GM12864 (cell line): Measurements from ENCODE around the gene PDIA2.

Source experiments
- DNase-seq: peaks from one replicate; pipeline ENCODE4 v3.0.0-alpha.2; 2011; ENCODE audit warnings: low read depth
- H3K4me3 ChIP-seq: 2 replicates; pipeline ENCODE4 v1.5.1; 2011; ENCODE audit warnings: mild to moderate bottlenecking, low read depth, low read length, control low read depth
- CTCF ChIP-seq: IDR thresholded peaks from 2 replicates; pipeline ENCODE4 v1.5.1; 2011; ENCODE audit warnings: low read depth, mild to moderate bottlenecking, moderate library complexity, low read length, control low read depth, inconsistent platforms; ENCODE audit errors: missing control alignments

The PDIA2 gene

GRCh38 chr16:316741-317464, 33.9 kb downstream of the PDIA2 start:
- H3K4me3 ChIP-seq = no peak overlapping the region
- no peak for DNase-seq
- TF ChIP-seq CTCF = no peak

GRCh38 chr16:317583-317982, 34.6 kb downstream of the PDIA2 start:
- no peak for TF ChIP-seq CTCF
- no peak for DNase-seq
- no peak overlapping the region for H3K4me3 ChIP-seq

GRCh38 chr16:318628-319027, 35.7 kb downstream of the PDIA2 start:
- no peak for DNase-seq
- no peak overlapping the region for H3K4me3 ChIP-seq
- TF ChIP-seq CTCF = peak; percentile 37

GRCh38 chr16:320206-320605, 37.2 kb downstream of the PDIA2 start:
- TF ChIP-seq CTCF = no peak
- DNase-seq = no peak

GRCh38 chr16:321532-321931, 38.6 kb downstream of the PDIA2 start:
- TF ChIP-seq CTCF = no peak
- DNase-seq = no peak
- H3K4me3 ChIP-seq = no peak overlapping the region

More at GRCh38 chr16:320206-320605, 37.2 kb downstream of the PDIA2 start:
- H3K4me3 ChIP-seq = no peak overlapping the region

- no peak overlapping the region for H3K4me3 ChIP-seq
- DNase-seq = no peak
- no peak for TF ChIP-seq CTCF
Measured at GRCh38 chr16:322476-323143, 39.6 kb downstream of the PDIA2 start.

GRCh38 chr16:324201-324450, 41.2 kb downstream of the PDIA2 start:
- H3K4me3 ChIP-seq = no peak overlapping the region
- no peak for TF ChIP-seq CTCF
- DNase-seq = no peak
